ENCODE data around the gene ARHGAP1.

DNA sequence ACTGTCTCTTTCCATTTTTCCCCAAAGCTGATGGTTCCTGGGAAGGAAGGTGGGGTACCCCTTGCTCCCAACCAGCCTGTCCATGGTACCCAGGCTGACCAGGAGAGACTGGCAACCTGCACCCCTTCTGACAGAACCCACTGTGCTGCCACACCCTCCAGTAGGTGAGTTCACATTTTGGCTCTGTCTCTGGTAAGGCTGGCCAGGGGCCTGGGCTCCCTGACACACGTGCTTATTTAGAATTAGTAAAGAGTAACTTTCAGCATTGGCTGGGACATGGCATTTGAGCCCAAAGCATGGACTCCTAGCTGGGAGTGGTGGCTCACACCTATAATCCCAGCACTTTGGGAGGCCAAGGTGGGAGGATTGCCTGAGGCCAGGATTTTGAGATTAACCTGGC is 35.1 kb downstream of the ARHGAP1 start:
- TF ChIP-seq CTCF (IDR thresholded peaks at IDR 0.05) (no peak), POLR2A (IDR thresholded peaks at IDR 0.05) (no peak)

All from adrenal gland (tissue), 5 donors.